BJ (cell line): ENCODE data around the gene FHDC1. TPM values are rescaled to one million over a fixed set of nuclear protein-coding genes. Genes with fewer than 3 reads are reported as not detected.

ENCODE experiments used
- CTCF ChIA-PET: fragments of 350-600 bp; formaldehyde crosslinking; extraction: SDS; loops from one replicate; lab custom pipeline; 2021; ENCODE audit warnings: antibody characterized with exemption, inconsistent platforms; lab: Yijun Ruan, JAX
- POLR2A ChIA-PET: fragments of 300-600 bp; sonication (Branson Sonifier 250); formaldehyde crosslinking; extraction: SDS; loops from one replicate; lab custom pipeline; 2021; ENCODE audit warnings: antibody characterized with exemption; lab: Charles Lee
- DNase-seq: peaks from one replicate; pipeline ENCODE4 v3.0.0-alpha.2; 2011; ENCODE audit warnings: low read depth
- H3K27me3 ChIP-seq: 2 replicates; pipeline ENCODE4 v1.6.0; 2011; ENCODE audit warnings: low read length; ENCODE audit not compliant: control insufficient read depth, insufficient read depth
- H3K36me3 ChIP-seq: 2 replicates; pipeline ENCODE4 v1.5.1; 2011; ENCODE audit warnings: low read length; ENCODE audit not compliant: control insufficient read depth, insufficient read depth
- H3K4me3 ChIP-seq: 2 replicates; pipeline ENCODE4 v1.5.1; 2011; ENCODE audit warnings: low read depth, mild to moderate bottlenecking, control low read depth, low read length
- polyA plus RNA-seq: library from polyadenylated mRNA; depleted of rRNA; stranded (reverse); fragments of >200 nt; gene quantifications from 2 replicates; pipeline ENCODE4 v1.2.3, GENCODE V29; 2011
- TF ChIP-seq, protein P1 (sequence below): IDR thresholded peaks from 2 replicates; pipeline ENCODE4 v1.5.1; 2011; ENCODE audit warnings: low read depth, mild to moderate bottlenecking, control low read depth, inconsistent platforms, low read length, moderate library complexity; ENCODE audit not compliant: insufficient read depth

The FHDC1 gene
- polyA plus RNA-seq, 1 experiment: 0.17 TPM

GRCh38 chr4:152898606-152899005 lies 37.5 kb upstream of the FHDC1 start:
- no peak overlapping the region for H3K4me3 ChIP-seq
- no peak for DNase-seq
- ChIA-PET POLR2A (no interaction called here), CTCF (no interaction called here)
- H3K27me3 ChIP-seq: no peaks in the 10 kb centered on the region
- no peaks in the 10 kb centered on the region for H3K36me3 ChIP-seq
- TF ChIP-seq, protein P1, sequence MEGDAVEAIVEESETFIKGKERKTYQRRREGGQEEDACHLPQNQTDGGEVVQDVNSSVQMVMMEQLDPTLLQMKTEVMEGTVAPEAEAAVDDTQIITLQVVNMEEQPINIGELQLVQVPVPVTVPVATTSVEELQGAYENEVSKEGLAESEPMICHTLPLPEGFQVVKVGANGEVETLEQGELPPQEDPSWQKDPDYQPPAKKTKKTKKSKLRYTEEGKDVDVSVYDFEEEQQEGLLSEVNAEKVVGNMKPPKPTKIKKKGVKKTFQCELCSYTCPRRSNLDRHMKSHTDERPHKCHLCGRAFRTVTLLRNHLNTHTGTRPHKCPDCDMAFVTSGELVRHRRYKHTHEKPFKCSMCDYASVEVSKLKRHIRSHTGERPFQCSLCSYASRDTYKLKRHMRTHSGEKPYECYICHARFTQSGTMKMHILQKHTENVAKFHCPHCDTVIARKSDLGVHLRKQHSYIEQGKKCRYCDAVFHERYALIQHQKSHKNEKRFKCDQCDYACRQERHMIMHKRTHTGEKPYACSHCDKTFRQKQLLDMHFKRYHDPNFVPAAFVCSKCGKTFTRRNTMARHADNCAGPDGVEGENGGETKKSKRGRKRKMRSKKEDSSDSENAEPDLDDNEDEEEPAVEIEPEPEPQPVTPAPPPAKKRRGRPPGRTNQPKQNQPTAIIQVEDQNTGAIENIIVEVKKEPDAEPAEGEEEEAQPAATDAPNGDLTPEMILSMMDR: no peak

DNA sequence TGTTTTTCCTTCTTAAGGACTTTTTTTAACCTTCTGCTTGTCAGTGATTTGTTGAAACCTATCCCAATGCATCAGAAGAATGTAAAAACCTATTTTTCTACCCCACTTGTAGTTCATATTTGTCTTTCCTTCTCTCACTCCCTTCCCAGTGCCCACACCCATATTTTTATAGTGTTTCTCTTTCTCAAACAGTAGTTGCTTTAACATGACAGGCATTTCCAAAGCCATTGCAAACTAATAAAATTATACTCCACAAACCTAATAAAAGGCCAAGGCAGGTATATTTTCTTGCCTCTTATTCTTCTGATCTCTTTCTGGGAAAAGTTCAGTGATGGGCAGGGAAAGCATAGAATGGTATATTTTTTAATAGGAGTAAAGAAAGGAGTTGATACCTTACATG lies 35.7 kb upstream of the FHDC1 start:
- DNase-seq: no peak
- Histone ChIP-seq H3K4me3 (no peak overlapping the region), H3K27me3 (no peaks in the 10 kb centered on the region), H3K36me3 (no peaks in the 10 kb centered on the region)
- ChIA-PET CTCF (no interaction called here), POLR2A (no interaction called here)
- TF ChIP-seq, protein P1: no peak

- Histone ChIP-seq H3K4me3 (no peak overlapping the region), H3K27me3 (no peaks in the 10 kb centered on the region), H3K36me3 (no peaks in the 10 kb centered on the region)
- ChIA-PET CTCF (no interaction called here), POLR2A (no interaction called here)
- TF ChIP-seq, protein P1: no peak
- no peak for DNase-seq
Observed at GRCh38 chr4:152901205-152901604, 34.9 kb upstream of the FHDC1 start.

DNA sequence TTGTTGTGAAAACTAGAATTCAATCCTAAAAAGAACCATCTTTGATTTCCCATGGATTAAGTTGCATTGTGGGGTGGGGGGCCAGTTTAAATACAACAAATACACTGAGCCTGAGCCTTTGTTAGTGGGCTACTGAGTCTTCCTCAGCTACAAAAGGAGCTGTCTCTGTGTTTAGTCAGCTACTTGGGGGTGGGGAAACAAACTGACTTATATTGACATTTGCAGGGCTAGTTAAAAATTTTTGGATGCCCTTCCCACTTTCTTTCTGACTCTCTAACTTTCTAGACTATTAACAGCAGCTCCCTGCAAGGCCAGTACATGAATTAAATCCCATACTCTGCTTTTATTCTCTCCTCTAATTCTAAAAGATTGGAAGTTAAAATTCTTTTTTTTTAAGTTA lies 32.5 kb upstream of the FHDC1 start:
- Histone ChIP-seq H3K36me3 (no peaks in the 10 kb centered on the region; the same call in 1 of the 2 replicates), H3K27me3 (no peaks in the 10 kb centered on the region), H3K4me3 (no peak overlapping the region)
- ChIA-PET POLR2A (no interaction called here), CTCF (interaction anchor here (0.6 kb wide), 1 partner anchor 224 kb away, joined by 4 read pairs; no protein-coding TSS in a partner anchor)
- DNase-seq: no peak
- TF ChIP-seq, protein P1: no peak

- ChIA-PET CTCF (no interaction called here), POLR2A (no interaction called here)
Observed at GRCh38 chr4:152909901-152910300, 26.2 kb upstream of the FHDC1 start.

More at GRCh38 chr4:152909901-152910300, 26.2 kb upstream of the FHDC1 start:
- TF ChIP-seq, protein P1: no peak
- H3K4me3 ChIP-seq: no peak overlapping the region
- H3K27me3 ChIP-seq: no peaks in the 10 kb centered on the region
- no peaks in the 10 kb centered on the region; the same call in 1 of the 2 replicates for H3K36me3 ChIP-seq
- no peak for DNase-seq
